ENCODE results near the gene MGAT4A.

DNA sequence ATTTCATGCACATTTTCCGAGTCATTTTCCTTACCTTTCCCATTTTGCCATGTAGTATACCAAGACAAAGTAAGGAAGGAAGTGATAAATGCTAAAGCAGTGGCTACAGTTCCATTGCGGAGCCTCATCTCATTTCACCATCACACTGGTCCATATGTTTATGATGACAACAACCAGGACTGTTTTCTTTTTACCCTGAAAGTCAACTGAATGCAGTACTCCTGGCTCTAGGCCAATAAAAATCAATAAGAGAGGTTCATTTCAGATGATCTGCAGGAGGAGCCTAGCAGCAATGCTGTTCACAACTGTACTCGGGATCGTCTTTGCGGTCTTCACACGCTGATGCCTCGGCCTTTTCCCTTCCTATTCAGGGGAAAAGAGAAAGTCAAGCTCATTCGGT is 4.7 kb downstream of the MGAT4A start:
- TF ChIP-seq, protein P1, sequence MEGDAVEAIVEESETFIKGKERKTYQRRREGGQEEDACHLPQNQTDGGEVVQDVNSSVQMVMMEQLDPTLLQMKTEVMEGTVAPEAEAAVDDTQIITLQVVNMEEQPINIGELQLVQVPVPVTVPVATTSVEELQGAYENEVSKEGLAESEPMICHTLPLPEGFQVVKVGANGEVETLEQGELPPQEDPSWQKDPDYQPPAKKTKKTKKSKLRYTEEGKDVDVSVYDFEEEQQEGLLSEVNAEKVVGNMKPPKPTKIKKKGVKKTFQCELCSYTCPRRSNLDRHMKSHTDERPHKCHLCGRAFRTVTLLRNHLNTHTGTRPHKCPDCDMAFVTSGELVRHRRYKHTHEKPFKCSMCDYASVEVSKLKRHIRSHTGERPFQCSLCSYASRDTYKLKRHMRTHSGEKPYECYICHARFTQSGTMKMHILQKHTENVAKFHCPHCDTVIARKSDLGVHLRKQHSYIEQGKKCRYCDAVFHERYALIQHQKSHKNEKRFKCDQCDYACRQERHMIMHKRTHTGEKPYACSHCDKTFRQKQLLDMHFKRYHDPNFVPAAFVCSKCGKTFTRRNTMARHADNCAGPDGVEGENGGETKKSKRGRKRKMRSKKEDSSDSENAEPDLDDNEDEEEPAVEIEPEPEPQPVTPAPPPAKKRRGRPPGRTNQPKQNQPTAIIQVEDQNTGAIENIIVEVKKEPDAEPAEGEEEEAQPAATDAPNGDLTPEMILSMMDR (IDR thresholded peaks at IDR 0.05): no peak
- TF ChIP-seq POLR2A (IDR thresholded peaks at IDR 0.05): no peak
